Stromal cell of bone marrow (primary cell): ENCODE measurements around the gene ANKRD13B.
"Not testable (repeated sequence)": the region's sequence is repeated elsewhere in the genome, so short reads cannot be mapped to it uniquely, and the experiment has no call there.

ENCODE experiments used
- DNase-seq: peaks from one replicate; pipeline ENCODE4 v3.0.0-alpha.2; 2012; ENCODE audit warnings: low read depth

ANKRD13B gene

DNA sequence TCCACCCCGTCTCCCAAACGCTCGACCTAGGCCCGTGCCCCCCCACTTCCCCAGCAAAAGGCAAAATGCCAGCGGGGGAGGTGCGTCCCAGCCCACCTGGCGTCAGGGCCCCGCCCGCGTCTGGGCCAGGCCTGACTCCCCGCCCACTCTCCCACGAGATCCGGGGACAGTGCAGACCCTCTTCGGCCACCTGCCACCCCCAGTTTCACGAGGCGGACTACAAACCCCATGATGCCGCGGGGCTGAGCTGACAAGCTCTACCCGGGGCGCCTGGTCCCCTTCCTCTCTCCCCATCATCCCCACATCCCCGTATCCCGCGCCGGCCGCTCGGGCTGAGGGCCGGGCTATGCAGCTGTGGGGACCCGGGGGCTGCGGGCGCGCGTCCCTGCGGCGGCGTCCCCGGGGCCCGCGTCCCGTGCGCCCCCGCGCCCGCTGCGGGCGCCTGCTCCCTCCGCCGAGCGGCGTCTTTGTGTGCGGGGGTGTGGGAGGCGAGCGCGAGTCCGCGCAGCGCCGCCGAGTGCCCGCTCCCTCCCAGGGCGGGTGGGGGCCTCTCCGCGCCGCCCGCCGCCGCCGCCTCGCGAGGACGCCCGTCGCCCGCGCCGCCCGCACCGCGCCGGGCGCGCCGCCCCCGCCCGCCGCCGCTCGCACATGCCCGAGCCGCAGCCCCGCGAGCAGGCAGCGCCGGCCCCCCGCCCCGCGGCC, at the start of gene ANKRD13B:
Gene ANKRD13B (plus strand): TSS at position 283 of the 702 bp plus-strand sequence. CDS start 490 bp downstream, outside the sequence.
- DNase-seq, result no peak

DNA sequence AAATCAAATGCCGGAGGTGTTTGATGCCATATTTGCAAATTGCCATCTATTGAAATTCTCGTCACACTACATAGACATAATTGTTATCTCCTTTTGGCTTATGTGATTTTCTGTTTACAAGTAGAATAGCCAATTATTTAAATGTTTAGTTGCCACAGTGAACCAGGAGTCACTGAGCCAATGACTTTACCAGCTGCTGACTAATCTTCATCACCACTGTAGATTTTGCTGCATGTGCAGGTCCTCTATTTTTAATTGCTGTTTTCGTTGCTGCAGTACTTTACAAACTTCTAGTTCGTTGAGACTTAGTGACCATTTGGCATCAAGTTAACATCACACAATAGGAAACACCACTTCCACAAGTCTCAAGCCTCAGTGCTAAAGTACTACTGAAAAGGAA, 48.9 kb upstream of the ANKRD13B start:
- DNase-seq, result no peak

DNA sequence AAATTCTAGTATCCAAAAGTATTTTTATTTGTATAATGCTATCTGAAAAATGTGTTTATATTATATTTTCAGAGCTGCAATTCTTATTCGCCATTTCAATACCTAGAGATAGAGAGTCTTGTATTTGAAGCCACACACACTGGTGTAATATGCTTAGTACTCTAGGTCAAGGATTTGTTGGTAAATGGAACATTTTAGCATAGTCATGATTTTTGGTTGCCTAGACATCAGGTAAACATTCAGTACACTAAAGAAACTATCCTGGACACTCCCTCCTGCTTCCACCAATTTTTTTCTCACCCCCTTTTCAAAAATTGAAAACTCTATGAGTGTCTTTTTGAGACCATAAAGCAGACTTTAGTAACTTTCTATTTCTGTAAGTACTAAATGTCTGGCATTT, 46.8 kb upstream of the ANKRD13B start:
- DNase-seq, result no peak

DNA sequence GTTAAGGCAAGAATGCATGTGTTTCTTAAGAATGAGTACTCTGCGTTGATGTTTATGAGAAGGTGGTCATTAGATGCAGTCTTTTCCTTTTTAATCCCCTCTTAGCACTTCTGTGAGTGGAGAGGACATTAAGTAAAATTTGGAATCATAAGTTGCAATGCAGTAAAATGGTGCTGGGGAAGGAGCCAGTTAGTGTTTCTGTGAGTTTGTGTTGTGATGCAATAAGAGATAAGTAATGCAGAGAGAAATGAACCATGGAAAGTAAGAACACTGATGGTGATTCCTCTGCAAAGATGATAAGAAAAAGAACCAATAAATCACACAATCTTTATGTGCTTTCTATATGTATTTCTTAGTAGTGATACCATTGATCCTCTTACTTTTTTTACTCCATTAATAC, 46.1 kb upstream of the ANKRD13B start:
- no peak for DNase-seq

DNA sequence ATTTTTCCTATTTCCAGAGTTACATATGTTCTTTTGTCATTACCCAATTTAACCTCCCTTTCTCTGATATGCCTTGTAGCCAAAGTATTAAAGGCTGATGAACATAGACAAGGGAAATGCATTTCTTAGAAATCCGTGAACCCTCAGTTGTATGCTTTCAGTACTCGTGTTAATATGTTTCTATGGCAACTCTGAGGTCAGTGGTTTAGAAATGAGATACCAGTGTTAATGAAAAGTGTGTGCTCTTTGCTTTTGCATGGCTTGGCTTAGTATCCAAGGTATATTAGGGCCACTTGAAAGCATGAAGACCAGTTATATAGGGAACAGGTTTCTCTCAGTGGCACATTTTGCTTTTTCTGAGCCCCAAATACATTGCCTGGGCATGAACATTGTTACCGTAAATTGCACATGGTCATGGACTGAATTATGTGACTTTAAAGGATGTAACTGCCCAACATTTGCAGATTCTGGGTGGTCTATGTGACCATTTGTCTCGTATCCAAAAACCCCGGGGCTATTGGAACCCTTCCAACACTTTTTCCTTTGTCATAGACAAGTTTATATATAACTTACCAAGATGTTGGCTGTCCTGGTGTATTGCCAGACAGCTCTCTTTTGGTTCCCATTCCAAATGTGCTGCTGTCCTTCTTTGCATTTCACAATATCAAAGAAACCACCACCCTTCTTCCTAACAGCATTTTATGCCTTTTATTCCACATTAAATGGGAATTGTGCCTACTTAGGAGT, 43.6 kb upstream of the ANKRD13B start:
- peak; percentile 13 for DNase-seq

DNA sequence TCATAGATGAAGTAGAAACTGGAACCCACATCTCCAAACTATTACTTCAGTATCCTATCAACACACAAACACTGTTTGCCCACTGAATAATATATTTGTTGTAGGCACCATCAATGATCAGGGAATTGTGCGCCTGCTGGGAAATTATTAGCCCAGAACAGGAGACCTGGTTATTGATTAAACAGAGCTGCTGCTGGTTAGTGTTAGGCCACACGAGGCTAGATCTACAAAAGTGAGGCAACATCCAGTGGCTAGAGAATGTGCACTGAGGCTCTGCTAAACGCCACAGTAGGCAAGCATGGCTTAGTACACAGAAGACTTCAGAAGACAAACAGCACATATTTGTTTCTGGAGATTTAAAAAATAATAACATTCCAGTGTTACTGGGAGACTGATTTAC, 37.1 kb upstream of the ANKRD13B start:
- DNase-seq, result no peak

DNA sequence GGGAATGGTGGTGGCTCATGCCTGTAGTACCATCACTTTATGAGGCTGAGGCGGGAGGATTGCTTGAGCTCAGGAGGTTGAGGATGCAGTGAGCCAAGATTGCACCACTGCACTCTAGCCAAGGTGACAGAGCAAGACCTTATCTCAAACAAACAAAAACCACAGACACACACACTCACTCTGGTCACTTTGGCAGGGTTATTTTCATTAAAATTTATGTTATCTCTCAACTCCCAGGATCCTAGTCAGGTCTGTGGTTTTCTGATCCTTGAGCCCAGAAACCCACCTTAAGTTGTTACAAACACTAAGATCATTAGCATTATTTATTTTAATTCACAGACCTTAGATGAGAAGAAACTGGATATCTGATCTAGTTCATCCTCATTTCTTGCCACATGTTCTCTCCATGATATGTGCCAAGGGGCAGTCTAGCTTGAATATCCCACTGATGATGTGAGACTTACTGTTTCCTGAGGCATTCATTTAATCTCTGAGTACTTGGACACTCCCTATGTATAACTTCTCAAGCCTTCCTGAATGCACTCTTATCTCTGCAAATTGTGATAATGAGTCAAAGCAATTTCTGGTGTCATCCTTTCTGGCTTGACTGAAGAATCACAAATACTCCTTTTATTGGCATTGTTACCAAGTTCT, 35.7 kb upstream of the ANKRD13B start:
- no peak for DNase-seq

DNA sequence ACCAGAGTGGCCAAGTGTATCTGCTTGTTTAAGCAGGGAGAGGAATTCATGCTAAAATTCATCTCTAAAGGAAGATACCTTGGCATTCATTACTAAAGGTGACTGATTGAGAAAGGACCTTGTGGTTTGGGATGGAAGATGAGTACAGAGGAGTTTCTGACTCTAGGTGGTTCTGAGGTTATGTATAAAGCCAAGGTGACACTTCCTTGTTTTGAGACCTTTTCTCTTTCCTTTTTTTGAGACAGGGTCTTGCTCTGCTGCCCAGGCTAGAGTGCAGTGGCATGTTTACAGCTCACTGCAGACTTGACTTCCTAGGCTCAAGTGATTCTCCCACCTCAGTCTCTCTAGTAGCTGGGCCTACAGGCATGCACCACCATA, 35.2 kb upstream of the ANKRD13B start:
- DNase-seq, result no peak

DNA sequence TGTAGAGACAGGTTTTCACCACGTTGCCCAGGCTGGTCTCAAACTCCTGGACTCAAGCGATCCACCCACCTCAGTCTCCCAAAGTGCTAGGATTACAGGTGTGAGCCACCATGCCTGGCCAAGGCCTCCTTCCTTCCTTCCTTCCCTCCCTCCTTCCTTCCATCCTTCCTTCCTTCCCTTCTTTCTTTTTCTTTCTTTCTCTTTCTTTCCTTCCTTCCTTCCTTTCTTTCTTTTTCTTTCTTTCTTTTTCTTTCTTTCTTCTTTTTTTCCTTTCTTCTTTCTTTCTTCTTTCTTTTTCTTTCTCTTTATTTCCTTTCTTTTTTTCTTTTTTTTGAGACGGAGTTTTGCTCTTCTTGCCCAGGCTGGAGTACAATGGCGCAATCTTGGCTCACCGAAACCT, 34.8 kb upstream of the ANKRD13B start:
- not testable (repeated sequence) for DNase-seq

DNA sequence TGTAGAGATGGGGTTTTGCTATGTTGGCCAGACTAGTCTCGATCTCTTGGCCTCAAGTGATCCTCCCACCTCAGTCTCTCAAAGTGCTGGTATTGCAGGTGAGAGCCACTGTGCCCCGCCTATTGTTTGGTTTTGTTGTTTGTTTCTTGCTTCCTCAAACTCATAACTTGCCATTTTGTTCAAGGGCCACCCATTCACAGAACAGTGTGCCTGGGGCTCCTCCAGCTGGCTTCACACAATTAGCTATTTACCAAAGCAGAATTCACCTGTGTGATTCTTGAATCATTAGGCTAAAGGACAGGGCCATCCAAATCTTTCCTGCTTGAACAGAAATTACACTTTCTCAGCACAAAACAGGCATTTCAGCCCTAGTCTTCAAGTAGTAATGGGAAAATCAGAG, 33.3 kb upstream of the ANKRD13B start:
- no peak for DNase-seq

DNA sequence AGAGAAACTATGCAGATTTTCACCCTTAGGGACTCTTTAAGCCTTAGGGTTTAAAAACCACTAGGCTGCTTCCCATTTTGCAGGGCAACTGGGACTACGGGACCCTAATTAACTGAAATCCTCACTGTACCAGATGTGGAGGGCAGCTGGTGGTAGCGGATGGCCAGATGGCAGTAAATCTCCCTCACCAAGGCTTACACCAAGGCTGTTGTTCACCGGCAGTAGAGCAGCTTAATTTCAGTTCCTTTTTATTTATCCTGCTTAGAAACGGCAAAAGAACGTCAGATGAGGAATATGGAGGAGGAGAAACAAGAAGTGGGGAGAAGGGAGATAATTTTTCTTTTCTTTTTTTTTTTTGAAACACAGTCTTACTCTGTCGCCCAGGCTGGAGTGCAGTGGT, 32.6 kb upstream of the ANKRD13B start:
- DNase-seq, result no peak

DNA sequence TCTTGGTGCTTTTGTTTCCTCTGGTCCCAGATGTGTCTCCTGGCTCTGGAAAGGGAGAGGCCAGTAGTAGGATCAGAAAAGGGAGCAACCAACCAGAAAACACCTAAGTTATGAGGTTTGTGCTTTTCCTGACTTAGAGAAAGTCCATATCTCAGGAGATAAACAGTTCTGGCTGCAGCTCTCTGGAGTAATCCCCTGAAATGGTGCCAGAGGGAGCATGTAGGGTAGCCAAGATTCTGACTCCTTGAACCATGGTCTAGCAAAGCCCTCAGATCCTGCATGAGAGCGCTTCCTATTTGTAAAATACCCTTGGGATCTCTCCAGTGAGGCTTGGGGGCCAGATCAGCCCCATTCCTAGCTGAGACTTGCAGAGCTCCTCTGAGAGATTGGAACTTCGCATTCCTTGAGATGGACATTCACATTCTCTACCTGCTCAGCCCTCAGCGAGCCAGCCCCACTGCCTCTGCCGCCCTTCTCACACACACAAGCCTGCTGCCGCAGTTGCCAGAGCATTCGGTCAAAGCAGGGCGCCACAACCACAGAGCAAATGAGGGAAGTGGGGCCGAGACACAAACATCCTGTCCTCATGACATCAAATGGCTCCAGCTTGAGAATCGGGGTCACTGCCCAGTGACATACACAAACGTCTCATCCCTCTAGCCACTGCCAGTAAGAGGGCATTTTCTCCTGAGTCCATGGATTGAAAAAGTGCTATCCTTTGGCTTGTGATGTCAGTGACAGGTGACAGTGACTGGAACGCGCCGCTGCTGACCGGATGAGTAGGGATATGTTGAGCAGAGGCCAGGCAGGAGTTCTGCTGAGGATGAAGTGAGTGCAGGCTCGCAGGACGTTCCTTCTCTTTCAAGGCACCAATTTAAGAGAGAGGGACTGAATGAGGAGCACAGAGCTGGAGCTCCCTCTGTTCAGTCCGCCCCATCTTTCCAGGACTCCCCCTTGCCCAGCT, 31.1 kb upstream of the ANKRD13B start:
- DNase-seq, result no peak

DNA sequence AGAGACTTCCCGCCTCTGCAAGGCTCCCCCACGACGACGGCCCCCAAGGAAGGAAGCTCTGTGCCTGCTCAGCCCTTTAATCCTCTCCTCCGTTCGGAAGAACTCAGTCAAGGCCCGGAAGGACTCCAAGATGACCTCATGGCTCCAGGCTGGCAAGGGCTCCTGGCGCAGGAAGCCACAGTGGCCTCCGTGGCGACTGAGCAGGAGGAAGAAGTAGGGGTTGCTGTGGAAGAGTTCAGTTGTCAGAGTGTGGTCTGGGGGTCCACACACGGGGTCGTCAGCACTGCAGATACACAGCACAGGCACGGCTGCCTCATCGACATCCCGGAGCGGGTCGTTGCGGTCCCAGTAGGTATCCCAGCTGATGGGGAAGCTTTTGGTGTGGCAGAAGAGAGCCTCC, 30.3 kb upstream of the ANKRD13B start:
- DNase-seq, result no peak

DNA sequence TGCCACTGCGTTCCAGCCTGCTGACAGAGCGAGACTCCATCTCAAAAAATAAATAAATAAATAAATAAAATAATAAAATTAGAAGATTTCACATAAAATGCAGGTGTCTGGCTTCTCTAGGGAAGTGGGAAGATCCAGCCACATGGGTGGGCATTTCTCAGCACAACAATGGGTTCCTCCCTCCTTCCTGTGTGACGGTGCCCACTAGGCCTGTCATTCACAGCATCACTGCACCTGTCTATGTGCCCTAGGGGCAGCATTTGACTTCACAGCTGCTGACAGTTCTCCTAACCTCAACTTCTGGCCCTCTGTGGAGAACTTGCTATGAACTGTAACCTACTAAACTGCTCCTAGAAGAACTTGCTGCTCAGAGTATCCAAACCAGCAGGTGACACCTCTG, 29.1 kb upstream of the ANKRD13B start:
- DNase-seq, result no peak

DNA sequence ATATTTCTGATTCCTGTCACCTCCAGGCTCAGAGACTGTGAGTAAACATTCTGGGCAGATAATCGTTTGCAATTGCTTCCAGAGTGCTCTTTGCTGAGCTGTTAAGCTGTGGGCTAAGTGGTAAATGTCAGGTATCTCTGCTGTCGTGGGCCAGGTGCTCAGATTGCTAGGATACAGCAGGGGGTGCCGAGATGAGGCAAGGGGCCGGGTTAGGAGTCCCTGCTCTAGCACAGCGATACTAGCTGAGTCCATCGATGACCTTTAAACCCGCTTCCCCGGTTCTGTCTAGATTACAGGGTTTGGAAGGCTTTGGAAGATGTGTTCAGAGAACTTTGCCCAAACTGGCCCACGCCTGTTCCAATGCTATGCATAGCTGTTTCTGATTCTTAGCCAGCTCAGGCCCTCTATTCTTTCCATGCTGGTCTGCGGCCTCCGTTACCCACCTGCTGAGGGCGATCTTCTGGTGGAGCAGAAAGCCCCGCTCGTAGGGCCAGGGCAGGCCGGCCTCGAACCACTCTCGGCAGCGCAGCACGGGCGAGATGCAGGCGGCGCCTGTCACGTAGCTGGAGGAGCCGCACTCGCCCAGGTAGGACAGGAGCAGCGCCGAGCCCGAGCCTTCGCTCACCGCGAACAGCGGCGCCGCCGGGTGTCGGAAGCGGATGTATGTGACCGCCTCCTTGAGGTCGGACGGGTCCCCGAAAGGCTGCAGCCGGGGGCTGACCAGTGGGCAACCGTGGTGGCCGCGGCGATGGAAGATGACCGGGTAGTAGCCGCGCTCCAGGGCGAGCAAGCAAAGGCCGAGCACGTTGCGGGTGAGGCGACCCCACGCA, 27.1 kb upstream of the ANKRD13B start:
- no peak for DNase-seq

DNA sequence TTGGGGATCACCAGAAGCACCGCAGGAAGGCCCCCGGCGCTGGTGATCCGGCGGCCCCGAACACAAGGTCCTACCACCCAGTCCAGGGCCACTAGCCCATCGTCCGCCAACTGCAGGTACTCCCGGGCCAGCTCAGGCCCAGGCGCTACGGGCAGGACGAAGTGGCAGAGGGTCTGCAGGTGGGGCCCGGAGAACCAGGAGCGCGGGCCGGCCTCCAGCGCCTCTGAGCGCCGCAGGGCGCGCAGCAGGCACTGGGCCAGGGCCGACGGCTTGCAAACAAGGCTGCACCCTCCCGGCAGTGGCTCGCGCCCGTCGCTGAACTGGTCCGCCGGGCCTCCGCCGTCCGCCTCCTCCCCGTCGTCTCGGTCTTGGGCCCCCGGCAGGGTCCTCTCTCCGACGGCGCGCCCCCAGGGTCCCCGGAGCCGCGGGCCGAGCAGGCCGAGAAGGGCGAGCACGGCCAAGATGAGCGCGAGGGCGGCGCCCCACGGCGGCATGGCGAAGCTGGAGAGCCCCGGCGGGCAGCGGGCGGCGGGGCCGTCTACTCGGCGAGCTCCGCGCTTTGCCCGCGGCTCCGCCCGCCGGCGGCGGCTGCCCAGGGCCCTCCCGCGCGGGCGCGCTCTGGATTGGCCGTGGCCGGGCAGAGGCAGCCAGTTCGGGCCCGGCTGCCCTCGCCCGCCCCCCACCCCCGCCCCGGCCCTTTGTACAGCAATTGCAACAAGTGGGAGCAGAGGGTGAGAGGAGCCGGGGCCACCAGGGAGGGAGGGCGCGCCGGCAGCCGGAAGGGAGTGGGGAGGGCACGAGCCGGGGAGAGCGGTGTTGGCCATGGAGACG, 26.2 kb upstream of the ANKRD13B start, which contains the start of gene ABHD15:
Gene ABHD15 (minus strand): TSS at position 565 of the 831 bp plus-strand sequence. CDS start 71 bp downstream, at position 494.
- no peak for DNase-seq

DNA sequence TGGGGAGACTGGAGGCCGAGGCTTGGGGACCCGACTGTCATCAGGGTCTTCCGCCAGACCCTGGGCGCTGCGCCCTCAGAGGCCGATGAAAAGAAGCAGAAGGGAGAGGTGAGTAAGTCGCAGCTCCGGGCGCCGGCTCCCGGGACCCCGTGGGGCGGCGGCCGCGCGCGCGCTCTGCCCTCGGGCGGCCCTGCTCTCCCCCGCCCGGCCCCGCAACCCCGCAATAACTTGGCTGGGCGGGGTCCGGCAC, 25.7 kb upstream of the ANKRD13B start:
- no peak for DNase-seq

DNA sequence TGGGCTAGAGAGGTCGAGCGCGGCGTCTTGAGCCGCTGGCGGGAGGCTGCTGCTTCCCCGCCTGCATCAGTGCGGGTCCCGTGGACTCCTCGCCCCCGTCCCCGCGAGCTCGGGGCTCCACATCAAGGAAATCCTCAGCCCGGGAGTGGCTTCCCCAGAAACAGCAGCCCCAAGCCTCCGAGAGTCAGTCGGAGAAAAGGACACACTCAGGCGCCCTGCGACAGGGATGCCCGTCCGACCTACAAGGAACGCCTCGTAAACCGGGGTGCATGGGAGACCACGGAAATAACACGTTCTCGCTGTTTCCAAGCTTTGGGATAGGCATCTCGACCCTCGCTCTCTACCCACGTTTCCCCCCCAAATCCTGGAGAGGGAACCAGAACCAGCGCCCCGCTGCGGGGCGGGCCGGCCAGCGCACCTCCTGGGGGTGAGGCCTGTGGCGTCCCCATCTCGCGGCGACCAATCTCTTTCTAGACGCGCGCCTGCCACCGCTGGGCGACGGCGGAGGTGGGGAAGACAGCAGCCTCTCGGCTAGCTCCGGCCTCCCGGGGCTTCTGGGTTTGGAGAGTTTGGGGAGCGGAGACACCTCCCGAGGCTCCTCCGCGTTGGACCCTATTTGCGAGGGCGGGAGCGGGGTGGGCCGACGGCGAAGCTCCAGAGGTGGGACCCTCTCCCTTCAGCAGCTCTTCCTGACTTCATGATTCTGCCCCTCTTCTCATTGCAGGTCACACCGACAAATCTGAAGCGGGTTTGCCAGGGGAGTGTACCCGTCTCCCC, 25.2 kb upstream of the ANKRD13B start:
- DNase-seq, result no peak
